Stomach smooth muscle (tissue), 2 donors: ENCODE results near the gene COA7.

Source experiments
- H3K27ac ChIP-seq: one replicate; pipeline ENCODE4 v1.7.0; 2013; ENCODE audit warnings: mild to moderate bottlenecking, low read length, inconsistent platforms
- H3K27me3 ChIP-seq, 2 donors: one replicate each; pipeline ENCODE4 v1.7.0; 2013; ENCODE audit warnings: low read length in 2 of 2; ENCODE audit not compliant: insufficient read depth in 2 of 2, control insufficient read depth in 1 of 2
- H3K36me3 ChIP-seq, 2 donors: one replicate each; pipeline ENCODE4 v1.7.0; 2013; ENCODE audit warnings: low read length in 2 of 2; ENCODE audit not compliant: control insufficient read depth in 2 of 2, insufficient read depth in 2 of 2
- H3K4me1 ChIP-seq: one replicate; pipeline ENCODE4 v1.7.0; 2013; ENCODE audit warnings: low read length; ENCODE audit not compliant: control insufficient read depth, insufficient read depth
- H3K4me3 ChIP-seq, 2 donors: one replicate each; pipeline ENCODE4 v1.7.0; 2013; ENCODE audit warnings: low read length in 2 of 2
- H3K9ac ChIP-seq, 2 donors: one replicate each; pipeline ENCODE4 v1.7.0; 2013; ENCODE audit warnings: low read length in 2 of 2, mild to moderate bottlenecking in 1 of 2
- H3K9me3 ChIP-seq, 2 donors: one replicate each; pipeline ENCODE4 v1.7.0; 2013; ENCODE audit warnings: low read length in 2 of 2; ENCODE audit not compliant: control insufficient read depth in 2 of 2
- donor health status: healthy.
- donor health status: Pancreatic carcinoma.

The COA7 gene

GRCh38 chr1:52681136-52681535 is 17.0 kb downstream of the COA7 start:
- no peak overlapping the region for H3K4me3 ChIP-seq
- H3K36me3 ChIP-seq: peaks cover 0 to 2% of the 10 kb centered on the region in 2 donors
- no peak overlapping the region for H3K9ac ChIP-seq
- no peaks in the 10 kb centered on the region for H3K4me1 ChIP-seq
- H3K9me3 ChIP-seq: no peaks in the 10 kb centered on the region
- H3K27me3 ChIP-seq: no peaks in the 10 kb centered on the region
- no peak overlapping the region for H3K27ac ChIP-seq

GRCh38 chr1:52680353-52680752 is 17.8 kb downstream of the COA7 start:
- H3K36me3 ChIP-seq: peaks cover 0 to 2% of the 10 kb centered on the region in 2 donors
- H3K27me3 ChIP-seq: no peaks in the 10 kb centered on the region
- H3K4me3 ChIP-seq: no peak overlapping the region
- no peak overlapping the region for H3K9ac ChIP-seq
- no peaks in the 10 kb centered on the region for H3K4me1 ChIP-seq
- no peaks in the 10 kb centered on the region for H3K9me3 ChIP-seq
- no peak overlapping the region for H3K27ac ChIP-seq

- Histone ChIP-seq H3K4me1 (no peaks in the 10 kb centered on the region), H3K4me3 (no peak overlapping the region), H3K9ac (no peak overlapping the region), H3K27me3 (no peaks in the 10 kb centered on the region), H3K27ac (no peak overlapping the region), H3K36me3 (no peaks in the 10 kb centered on the region), H3K9me3 (no peaks in the 10 kb centered on the region)
Observed at GRCh38 chr1:52679498-52679897, 18.6 kb downstream of the COA7 start.

- Histone ChIP-seq H3K9ac (no peak overlapping the region), H3K4me1 (no peaks in the 10 kb centered on the region), H3K4me3 (no peak overlapping the region), H3K36me3 (no peaks in the 10 kb centered on the region), H3K27me3 (no peaks in the 10 kb centered on the region), H3K9me3 (no peaks in the 10 kb centered on the region), H3K27ac (no peak overlapping the region)
Observed at GRCh38 chr1:52679048-52679447, 19.1 kb downstream of the COA7 start.

- Histone ChIP-seq H3K4me3 (no peak overlapping the region), H3K27ac (no peak overlapping the region)
Observed at GRCh38 chr1:52677076-52677806, 20.9 kb downstream of the COA7 start.

GRCh38 chr1:52676249-52676903 is 21.8 kb downstream of the COA7 start:
- H3K4me3 ChIP-seq: no peak overlapping the region
- H3K27me3 ChIP-seq: no peaks in the 10 kb centered on the region
- H3K4me1 ChIP-seq: no peaks in the 10 kb centered on the region
- H3K36me3 ChIP-seq: no peaks in the 10 kb centered on the region
- no peak overlapping the region for H3K27ac ChIP-seq
- no peak overlapping the region for H3K9ac ChIP-seq
- no peaks in the 10 kb centered on the region for H3K9me3 ChIP-seq

More at GRCh38 chr1:52677076-52677806, 20.9 kb downstream of the COA7 start:
- Histone ChIP-seq H3K9ac (no peak overlapping the region), H3K4me1 (no peaks in the 10 kb centered on the region), H3K9me3 (no peaks in the 10 kb centered on the region), H3K27me3 (no peaks in the 10 kb centered on the region), H3K36me3 (no peaks in the 10 kb centered on the region)

GRCh38 chr1:52674497-52675384 is 23.4 kb downstream of the COA7 start:
- Histone ChIP-seq H3K27ac (no peak overlapping the region), H3K4me3 (no peak overlapping the region), H3K4me1 (no peaks in the 10 kb centered on the region), H3K9ac (no peak overlapping the region), H3K36me3 (no peaks in the 10 kb centered on the region), H3K27me3 (no peaks in the 10 kb centered on the region), H3K9me3 (no peaks in the 10 kb centered on the region)

- no peaks in the 10 kb centered on the region for H3K27me3 ChIP-seq
- H3K36me3 ChIP-seq: no peaks in the 10 kb centered on the region
- H3K9me3 ChIP-seq: no peaks in the 10 kb centered on the region
- no peaks in the 10 kb centered on the region for H3K4me1 ChIP-seq
- no peak overlapping the region for H3K9ac ChIP-seq
- H3K4me3 ChIP-seq: no peak overlapping the region
- H3K27ac ChIP-seq: no peak overlapping the region
Observed at GRCh38 chr1:52673513-52673912, 24.6 kb downstream of the COA7 start.

GRCh38 chr1:52672946-52673345 is 25.2 kb downstream of the COA7 start:
- H3K4me3 ChIP-seq: no peak overlapping the region
- H3K9me3 ChIP-seq: no peaks in the 10 kb centered on the region
- no peak overlapping the region for H3K9ac ChIP-seq
- H3K36me3 ChIP-seq: no peaks in the 10 kb centered on the region
- no peaks in the 10 kb centered on the region for H3K27me3 ChIP-seq
- no peak overlapping the region for H3K27ac ChIP-seq
- no peaks in the 10 kb centered on the region for H3K4me1 ChIP-seq

GRCh38 chr1:52670604-52671003 is 27.5 kb downstream of the COA7 start:
- Histone ChIP-seq H3K4me3 (no peak overlapping the region), H3K9me3 (no peaks in the 10 kb centered on the region), H3K36me3 (no peaks in the 10 kb centered on the region), H3K27ac (no peak overlapping the region), H3K27me3 (peaks cover 0 to 2% of the 10 kb centered on the region in 2 donors), H3K4me1 (no peaks in the 10 kb centered on the region), H3K9ac (no peak overlapping the region)
